H1 (cell line): ENCODE results near the gene TOR4A. TPM values are rescaled to one million over a fixed set of nuclear protein-coding genes. Genes with fewer than 3 reads are reported as not detected.

Experiments used
- CTCF ChIA-PET: fragments of 300-600 bp; sonication (Branson Sonifier 250); formaldehyde crosslinking; loops from one replicate; lab custom pipeline; 2021; ENCODE audit not compliant: partially characterized antibody; lab: Charles Lee
- POLR2A ChIA-PET: fragments of 300-600 bp; sonication (Branson Sonifier 250); formaldehyde crosslinking; loops from one replicate; lab custom pipeline; 2021; ENCODE audit warnings: inconsistent platforms; ENCODE audit not compliant: partially characterized antibody; lab: Charles Lee
- DNase-seq, 2 experiments: peaks; one replicate each; pipeline versions ENCODE4 v3.0.0 to v3.0.0-alpha.2; 2010 to 2022; ENCODE audit warnings: low spot score in 2 of 2, low read depth in 1 of 2, mixed read lengths in 1 of 2
- FAIRE-seq: peaks from 2 replicates; lab custom pipeline; 2011; peaks lifted over from hg19 to GRCh38; lab: Jason Lieb, UNC
- H2AFZ ChIP-seq: 2 replicates; pipeline ENCODE4 v1.8.1; 2012; ENCODE audit warnings: low read length, inconsistent platforms
- H2AK5ac ChIP-seq: 2 replicates; pipeline ENCODE4 v1.6.1; 2013; ENCODE audit warnings: low read depth, low read length
- H2BK120ac ChIP-seq: replicated peaks from 2 replicates; pipeline ENCODE3; 2013; ENCODE audit warnings: low read depth, low read length, inconsistent platforms
- H2BK12ac ChIP-seq: 2 replicates; pipeline ENCODE4 v1.6.1; 2013; ENCODE audit warnings: low read depth, low read length
- H2BK15ac ChIP-seq: 2 replicates; pipeline ENCODE4 v1.6.1; 2013; ENCODE audit warnings: low read length
- H2BK20ac ChIP-seq: 2 replicates; pipeline ENCODE4 v1.6.1; 2013; ENCODE audit warnings: low read length
- H2BK5ac ChIP-seq: 2 replicates; pipeline ENCODE4 v1.6.1; 2013; ENCODE audit warnings: low read depth, low read length
- H3K14ac ChIP-seq: 2 replicates; pipeline ENCODE4 v1.6.1; 2013; ENCODE audit warnings: inconsistent platforms; ENCODE audit not compliant: insufficient read length
- H3K18ac ChIP-seq: 2 replicates; pipeline ENCODE4 v1.6.1; 2013; ENCODE audit warnings: low read length; ENCODE audit errors: extremely low read depth
- H3K23ac ChIP-seq: 2 replicates; pipeline ENCODE4 v1.6.1; 2013; ENCODE audit warnings: inconsistent platforms; ENCODE audit not compliant: insufficient read length
- H3K23me2 ChIP-seq: 2 replicates; pipeline ENCODE4 v1.6.1; 2013; ENCODE audit warnings: low read depth, low read length
- H3K27ac ChIP-seq: 2 replicates; pipeline ENCODE4 v1.6.1; 2011; ENCODE audit warnings: low read depth, low read length, inconsistent platforms
- H3K27me3 ChIP-seq, 4 experiments: replicated peaks in 1 of 4; 1 replicate in 1 of 4; 2 replicates in 3 of 4; pipeline versions ENCODE4 v1.6.1 to v1.8.1; 2011 to 2013; ENCODE audit warnings: low read length in 3 of 4, mild to moderate bottlenecking in 3 of 4, inconsistent platforms in 2 of 4, mixed read lengths in 2 of 4, moderate library complexity in 1 of 4; ENCODE audit not compliant: control insufficient read depth in 3 of 4, insufficient read depth in 3 of 4; ENCODE audit errors: extremely low read depth in 1 of 4
- H3K36me3 ChIP-seq, 4 experiments: 2 replicates each; pipeline versions ENCODE4 v1.6.1 to v1.8.1; 2011 to 2013; ENCODE audit warnings: mild to moderate bottlenecking in 4 of 4, low read length in 3 of 4, moderate library complexity in 2 of 4, control low read depth in 1 of 4, inconsistent platforms in 1 of 4; ENCODE audit not compliant: insufficient read depth in 4 of 4, control insufficient read depth in 2 of 4
- H3K4ac ChIP-seq: replicated peaks from 2 replicates; pipeline ENCODE3; 2013; ENCODE audit warnings: low read length, low read depth, mixed read lengths, inconsistent platforms; ENCODE audit not compliant: insufficient read length
- H3K4me1 ChIP-seq, 4 experiments: replicated peaks in 1 of 4; 1 replicate in 1 of 4; 2 replicates in 3 of 4; pipeline versions ENCODE4 v1.6.1 to v1.8.1; 2011 to 2013; ENCODE audit warnings: low read length in 3 of 4, inconsistent platforms in 2 of 4, mixed read lengths in 1 of 4; ENCODE audit not compliant: insufficient read depth in 4 of 4, control insufficient read depth in 3 of 4
- H3K4me2 ChIP-seq, 2 experiments: 2 replicates each; pipeline versions ENCODE4 v1.6.1 to v1.8.1; 2011 to 2013; ENCODE audit warnings: low read depth in 2 of 2, low read length in 2 of 2, control low read depth in 1 of 2, inconsistent platforms in 1 of 2, mild to moderate bottlenecking in 1 of 2; ENCODE audit not compliant: insufficient read depth in 1 of 2
- H3K4me3 ChIP-seq, 4 experiments: fragments of 200-600, 300-600 bp in 1 of 4; sonication (generic), shearing (Covaris generic), sonication (Bioruptor Twin) in 1 of 4; 2 replicates each; pipeline versions ENCODE4 v1.5.1 to v1.8.1; 2011 to 2016; ENCODE audit warnings: low read length in 4 of 4, low read depth in 3 of 4, control low read depth in 2 of 4, inconsistent platforms in 2 of 4, mild to moderate bottlenecking in 2 of 4, mixed read lengths in 1 of 4, moderate library complexity in 1 of 4; ENCODE audit not compliant: insufficient read depth in 2 of 4; ENCODE audit errors: extremely low read depth in 1 of 4
- H3K56ac ChIP-seq: replicated peaks from 2 replicates; pipeline ENCODE3; 2013; ENCODE audit warnings: low read depth, mild to moderate bottlenecking, mixed read lengths, low read length, inconsistent platforms; ENCODE audit not compliant: insufficient read length
- H3K79me1 ChIP-seq: 2 replicates; pipeline ENCODE4 v1.6.1; 2013; ENCODE audit warnings: low read depth, low read length, control low read depth
- H3K79me2 ChIP-seq, 2 experiments: 2 replicates each; pipeline versions ENCODE4 v1.6.1 to v1.8.1; 2012 to 2013; ENCODE audit warnings: low read length in 2 of 2, mild to moderate bottlenecking in 2 of 2, inconsistent platforms in 1 of 2; ENCODE audit not compliant: insufficient read depth in 2 of 2, control insufficient read depth in 1 of 2
- H3K9ac ChIP-seq, 4 experiments: replicated peaks in 1 of 4; 1 replicate in 1 of 4; 2 replicates in 3 of 4; pipeline versions ENCODE4 v1.6.1 to v1.8.1; 2011 to 2013; ENCODE audit warnings: low read depth in 3 of 4, low read length in 3 of 4, control low read depth in 2 of 4, mild to moderate bottlenecking in 2 of 4, moderate library complexity in 2 of 4, inconsistent platforms in 1 of 4; ENCODE audit errors: extremely low read depth in 1 of 4
- H3K9me3 ChIP-seq, 2 experiments: 2 replicates each; pipeline versions ENCODE4 v1.6.1 to v1.8.1; 2012 to 2013; ENCODE audit warnings: mild to moderate bottlenecking in 2 of 2, moderate library complexity in 2 of 2, control low read depth in 1 of 2, inconsistent platforms in 1 of 2, low read depth in 1 of 2, low read length in 1 of 2, mixed read lengths in 1 of 2; ENCODE audit not compliant: insufficient read depth in 2 of 2
- H4K20me1 ChIP-seq, 2 experiments: replicated peaks in 1 of 2; 2 replicates each; pipeline versions ENCODE3 to v1.8.1; 2011 to 2013; ENCODE audit warnings: inconsistent platforms in 2 of 2, low read length in 2 of 2, mild to moderate bottlenecking in 1 of 2; ENCODE audit not compliant: insufficient read depth in 2 of 2, control insufficient read depth in 1 of 2
- H4K5ac ChIP-seq: 2 replicates; pipeline ENCODE4 v1.6.1; 2013; ENCODE audit warnings: low read length, low read depth, mixed read lengths, inconsistent platforms; ENCODE audit not compliant: insufficient read length
- H4K8ac ChIP-seq: 2 replicates; pipeline ENCODE4 v1.8.0; 2013; ENCODE audit warnings: mild to moderate bottlenecking, moderate library complexity, low read length, inconsistent platforms; ENCODE audit not compliant: insufficient read depth; ENCODE audit errors: extremely low read depth
- H4K91ac ChIP-seq: replicated peaks from 2 replicates; pipeline ENCODE3; 2013; ENCODE audit warnings: low read length, mixed read lengths, inconsistent platforms; ENCODE audit not compliant: insufficient read length
- POLR2A ChIP-seq, 2 experiments: IDR thresholded peaks; 1 replicate in 1 of 2; 2 replicates in 1 of 2; pipeline ENCODE4 v1.6.1; 2011; ENCODE audit warnings: low read depth in 2 of 2, low read length in 2 of 2, mild to moderate bottlenecking in 2 of 2; ENCODE audit errors: control extremely low read depth in 1 of 2
- POU5F1 ChIP-seq: IDR thresholded peaks from 2 replicates; pipeline ENCODE4 v1.6.1; 2011; ENCODE audit warnings: low read depth, mild to moderate bottlenecking, low read length, moderate library complexity
- SRF ChIP-seq: IDR thresholded peaks from 2 replicates; pipeline ENCODE4 v1.6.1; 2011; ENCODE audit warnings: mild to moderate bottlenecking, low read depth, low read length, moderate library complexity
- WGBS, 2 experiments: shearing (Covaris generic) in 1 of 2; methylation state at CpG; one replicate each; pipeline versions ENCODE4 v1.1.6 to v1.1.7; 2013 to 2015; ENCODE audit warnings: low lambda C conversion rate in 2 of 2, mixed read lengths in 2 of 2, inconsistent platforms in 1 of 2, low coverage in 1 of 2, missing lambda C conversion rate in 1 of 2; ENCODE audit not compliant: insufficient replicate concordance in 2 of 2, insufficient coverage in 1 of 2, insufficient read length in 1 of 2; ENCODE audit errors: extremely low coverage in 1 of 2, missing lambda C conversion rate in 1 of 2; 5-methylcytosine and 5-hydroxymethylcytosine counted together
- polyA plus RNA-seq, 7 experiments: library from polyadenylated mRNA; depleted of rRNA in 3 of 7; stranded (reverse) in 5 of 7; unstranded in 2 of 7; fragments of >200 nt in 5 of 7; fragments of 200-250 nt in 2 of 7; gene quantifications; 1 replicate in 5 of 7; 2 replicates in 1 of 7; 4 replicates in 1 of 7; pipeline versions ENCODE4 v1.2.1 to v1.2.3, GENCODE V29; 2011 to 2013; ENCODE audit warnings: missing spikeins in 2 of 7, mixed read lengths in 2 of 7
- total RNA-seq: library from RNA; stranded (reverse); fragmentation: NEBNext Ultra II Directional; extraction: Animal tissue kit (Norgen Biotek cat#: 25700); gene quantifications from 2 replicates; pipeline ENCODE4 v1.2.1, GENCODE V29; 2021

TOR4A gene
- total and polyA plus RNA-seq, 2 of the 8 experiments (the other 6 are each of a cell fraction or from before 2014, with no cell fraction given): 8.4 to 9.3 TPM

DNA sequence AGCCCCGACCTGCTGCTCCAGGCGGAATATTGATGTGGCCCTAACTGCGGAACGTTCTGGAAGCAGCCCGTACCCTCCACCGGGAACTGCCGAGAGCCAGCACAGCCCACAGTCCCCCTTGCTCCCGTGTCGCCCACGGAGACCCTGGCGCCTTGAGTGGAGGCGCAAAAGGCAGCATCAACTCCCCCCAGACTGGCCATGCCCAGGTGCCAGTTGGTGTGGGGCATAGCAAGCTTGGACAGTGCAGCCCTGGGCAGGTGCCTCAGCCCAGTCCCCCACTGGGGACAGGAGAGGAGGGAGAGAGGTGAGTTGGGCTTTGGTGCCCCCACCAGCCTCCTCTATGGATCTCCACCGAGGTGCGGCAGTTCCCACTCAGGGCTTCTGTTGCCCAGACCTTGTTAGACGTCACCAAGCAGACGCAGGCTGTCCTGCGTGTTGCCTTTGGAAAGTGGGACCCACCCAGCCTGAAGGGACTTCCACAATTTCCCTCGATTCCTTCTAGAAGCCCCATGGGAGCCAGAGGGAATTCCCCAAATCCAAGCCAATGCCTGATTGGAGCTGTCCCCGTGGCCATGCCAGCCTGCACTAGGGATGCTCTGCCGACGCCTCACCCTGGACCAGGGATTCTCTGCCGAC is 44.3 kb downstream of the TOR4A start:
- H3K9ac ChIP-seq: no peak overlapping the region
- CTCF ChIA-PET: interaction anchor here (0.7 to 3.6 kb wide), 3 partner anchors 19 to 40 kb away, joined by 3 to 18 read pairs (median 11); partner anchors contain the start of gene NRARP

More for the DNA sequence above, 44.3 kb downstream of the TOR4A start:
- Histone ChIP-seq H3K14ac (no peak overlapping the region), H3K56ac (no peak overlapping the region), H3K23ac (no peak overlapping the region), H2BK20ac (no peak overlapping the region; the same call in 1 of the 2 replicates), H4K8ac (peak overlapping the region; percentile 57; the same call in 1 of the 2 replicates), H3K27me3 (peaks cover 0 to 4% (median 0%) of the 10 kb centered on the region in 4 experiments; a peak in 2 of 7 replicates), H2BK5ac (no peak overlapping the region), H3K36me3 (no peaks in the 10 kb centered on the region), H3K4me2 (no peak overlapping the region), H2BK12ac (no peak overlapping the region), H3K23me2 (no peaks in the 10 kb centered on the region), H3K9me3 (no peaks in the 10 kb centered on the region), H2BK120ac (no peak overlapping the region), H4K91ac (peak overlapping the region; percentile 7), H3K79me2 (no peaks in the 10 kb centered on the region), H3K79me1 (no peaks in the 10 kb centered on the region), H3K18ac (no peak overlapping the region), H3K4ac (no peak overlapping the region), H4K20me1 (no peaks in the 10 kb centered on the region), H3K4me3 (no peak overlapping the region), H2BK15ac (0 out of 2 replicates have a peak overlapping the region, but pooled peaks have one; percentile 18), H3K27ac (no peak overlapping the region), H4K5ac (no peak overlapping the region), H2AFZ (no peak overlapping the region), H3K4me1 (peaks cover 0 to 16% (median 5%) of the 10 kb centered on the region in 4 experiments; a peak in 4 of 7 replicates), H2AK5ac (0 out of 2 replicates have a peak overlapping the region, but pooled peaks have one; percentile 39)
- WGBS, 2 experiments: 92% methylated on average over 22 of the region's 22 CpGs; no CpG with 5 or more reads in 1 of the 2 experiments
- FAIRE-seq (no peak), DNase-seq (peak in 1 of 2 experiments; percentile 41)
- no peak for TF ChIP-seq POLR2A (IDR thresholded peaks at IDR 0.05; ENCODE audit: control extremely low read depth in 1 of 2, low read depth in 2 of 2, low read length in 2 of 2)
- TF ChIP-seq SRF: no peak
- no peak for TF ChIP-seq POU5F1
- POLR2A ChIA-PET: interaction anchor here (1.4 to 11.9 kb wide), 2 partner anchors 21 to 81 kb away, joined by 3 to 129 read pairs; partner anchors contain the start of genes NRARP and TUBB4B
